SK-N-MC (cell line): ENCODE results near the gene TPSAB1.

Experiments
- EZH2 ChIP-seq: fragments of 200-600 bp; sonication (generic); IDR thresholded peaks from one replicate; pipeline ENCODE4 v1.6.1; 2017; ENCODE audit warnings: antibody characterized with exemption
- POLR2AphosphoS5 ChIP-seq: IDR thresholded peaks from 2 replicates; pipeline ENCODE4 v1.6.1; 2012; ENCODE audit warnings: mild to moderate bottlenecking, low read depth, low read length, borderline replicate concordance

DNA sequence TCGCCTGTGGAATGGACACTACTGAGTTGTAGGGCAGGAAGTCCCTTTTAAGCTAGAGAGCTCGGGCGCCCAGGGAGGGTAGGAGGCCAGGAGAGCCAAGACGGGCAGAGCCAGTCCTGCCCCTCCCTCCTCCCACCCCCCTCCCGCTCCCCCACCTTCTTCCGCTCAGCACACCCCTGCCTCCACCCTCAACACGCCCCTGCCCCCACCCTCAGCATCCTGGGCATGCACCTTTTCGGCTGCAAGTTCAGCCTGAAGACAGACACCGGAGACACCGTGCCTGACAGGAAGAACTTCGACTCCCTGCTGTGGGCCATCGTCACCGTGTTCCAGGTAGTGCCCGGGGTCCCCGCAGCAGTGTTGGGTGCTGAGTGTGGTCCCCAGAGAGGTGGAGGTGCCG lies 33.7 kb upstream of the TPSAB1 start:
- TF ChIP-seq EZH2 (no peak), POLR2AphosphoS5 (no peak)
